Measurements from ENCODE around the gene TMEM219. TPM values are rescaled to one million over a fixed set of nuclear protein-coding genes. Genes with fewer than 3 reads are reported as not detected.
"Not testable (repeated sequence)": the region's sequence is repeated elsewhere in the genome, so short reads cannot be mapped to it uniquely, and the experiment has no call there.

Gene TMEM219
- total RNA-seq, 4 donors from 2014 or later, result 78.4 to 135 (median 110) TPM

DNA sequence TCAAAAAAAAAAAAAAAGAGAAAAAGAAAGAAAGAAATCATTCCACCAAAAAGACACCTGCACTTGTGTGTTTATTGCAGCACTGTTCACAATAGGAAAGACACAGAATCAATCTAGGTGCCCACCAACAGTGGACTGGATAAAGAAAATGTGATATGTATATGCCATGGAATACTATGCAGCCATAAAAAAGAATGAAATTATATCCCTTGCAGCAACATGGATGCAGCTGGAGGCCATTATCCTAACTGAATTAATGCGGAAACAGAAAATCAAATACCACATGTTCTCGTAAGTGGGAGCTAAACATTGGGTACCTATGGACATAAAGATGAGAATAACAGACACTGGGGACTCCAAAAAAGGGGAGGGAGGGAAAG lies 55.4 kb downstream of the TMEM219 start:
- TF ChIP-seq, protein P1, sequence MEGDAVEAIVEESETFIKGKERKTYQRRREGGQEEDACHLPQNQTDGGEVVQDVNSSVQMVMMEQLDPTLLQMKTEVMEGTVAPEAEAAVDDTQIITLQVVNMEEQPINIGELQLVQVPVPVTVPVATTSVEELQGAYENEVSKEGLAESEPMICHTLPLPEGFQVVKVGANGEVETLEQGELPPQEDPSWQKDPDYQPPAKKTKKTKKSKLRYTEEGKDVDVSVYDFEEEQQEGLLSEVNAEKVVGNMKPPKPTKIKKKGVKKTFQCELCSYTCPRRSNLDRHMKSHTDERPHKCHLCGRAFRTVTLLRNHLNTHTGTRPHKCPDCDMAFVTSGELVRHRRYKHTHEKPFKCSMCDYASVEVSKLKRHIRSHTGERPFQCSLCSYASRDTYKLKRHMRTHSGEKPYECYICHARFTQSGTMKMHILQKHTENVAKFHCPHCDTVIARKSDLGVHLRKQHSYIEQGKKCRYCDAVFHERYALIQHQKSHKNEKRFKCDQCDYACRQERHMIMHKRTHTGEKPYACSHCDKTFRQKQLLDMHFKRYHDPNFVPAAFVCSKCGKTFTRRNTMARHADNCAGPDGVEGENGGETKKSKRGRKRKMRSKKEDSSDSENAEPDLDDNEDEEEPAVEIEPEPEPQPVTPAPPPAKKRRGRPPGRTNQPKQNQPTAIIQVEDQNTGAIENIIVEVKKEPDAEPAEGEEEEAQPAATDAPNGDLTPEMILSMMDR (IDR thresholded peaks at IDR 0.05), result no peak
- no peak for ATAC-seq (ENCODE audit: low FRiP score)
- no peak for DNase-seq (ENCODE audit: low spot score)

- ATAC-seq (ENCODE audit: low FRiP score), result not testable (repeated sequence)
Measured at GRCh38 chr16:30017937-30018336, 56.1 kb downstream of the TMEM219 start.

DNA sequence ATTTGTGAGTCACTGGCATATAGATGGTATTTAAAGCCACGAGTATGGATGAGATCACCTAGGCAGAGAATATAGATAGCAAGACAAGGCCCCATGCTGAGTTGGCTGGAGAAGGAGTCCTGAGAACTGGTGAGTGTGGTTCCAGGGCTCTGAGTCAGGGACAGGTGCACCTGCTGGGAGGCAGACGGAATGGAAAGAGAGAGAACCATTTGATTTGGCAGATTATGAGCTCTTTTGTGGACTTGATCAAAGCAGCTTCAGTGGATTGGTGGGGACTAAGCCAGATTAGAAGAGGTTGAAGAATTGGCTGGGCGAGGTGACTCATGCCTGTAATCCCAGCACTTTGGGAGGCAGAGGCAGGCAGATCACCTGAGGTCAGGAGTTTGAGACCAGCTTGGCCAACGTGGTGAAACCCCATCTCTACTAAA lies 56.9 kb downstream of the TMEM219 start:
- DNase-seq (ENCODE audit: low spot score) (no peak), ATAC-seq (ENCODE audit: low FRiP score) (no peak)
- TF ChIP-seq, protein P1 (IDR thresholded peaks at IDR 0.05), result no peak

More at GRCh38 chr16:30017937-30018336, 56.1 kb downstream of the TMEM219 start:
- not testable (repeated sequence) for DNase-seq (ENCODE audit: low spot score)

Other genes with a start within 250 kb of the TMEM219 start
- gene C16orf54, start 216.1 kb upstream of the TMEM219 start, total RNA-seq, result 10 to 100 TPM in 1 of 4 donors, 1 to 10 TPM in 3; 1.6 to 14.2 (median 4.8) TPM
- not detected for gene ZG16, start 183.8 kb upstream of the TMEM219 start, total RNA-seq
- 10 to 100 TPM in 3 of 4 donors, 1 to 10 TPM in 1; 9.2 to 25.2 (median 13.1) TPM for gene KIF22, start 171.3 kb upstream of the TMEM219 start, total RNA-seq
- gene MAZ, start 155.6 kb upstream of the TMEM219 start, total RNA-seq, result 10 to 100 TPM; 38.0 to 76.9 (median 57.7) TPM
- gene PRRT2, start 149.9 kb upstream of the TMEM219 start, total RNA-seq, result 1 to 10 TPM in 2 of 4 donors, under 1 TPM in 2; 0.28 to 9.8 (median 1.0) TPM
- 10 to 100 TPM; 15.6 to 32.9 (median 20.6) TPM for gene PAGR1, start 145.9 kb upstream of the TMEM219 start, total RNA-seq
- 100 to 1,000 TPM; 101 to 151 (median 129) TPM for gene MVP, start 141.6 kb upstream of the TMEM219 start, total RNA-seq
- gene CDIPT, start 98.9 kb upstream of the TMEM219 start, total RNA-seq, result 100 to 1,000 TPM; 101 to 156 (median 104) TPM
- gene SEZ6L2, start 62.5 kb upstream of the TMEM219 start, total RNA-seq, result 10 to 100 TPM in 1 of 4 donors, 1 to 10 TPM in 2, under 1 TPM in 1; 0.63 to 11.5 (median 4.2) TPM
- 10 to 100 TPM in 2 of 4 donors, 1 to 10 TPM in 1, not detected in 1; 4.0 to 14.0 (median 10.6) TPM for gene ASPHD1, start 61.6 kb upstream of the TMEM219 start, total RNA-seq
- gene KCTD13, start 35.9 kb upstream of the TMEM219 start, total RNA-seq, result 10 to 100 TPM in 3 of 4 donors, 1 to 10 TPM in 1; 7.1 to 44.5 (median 20.0) TPM
- 10 to 100 TPM; 25.1 to 90.0 (median 43.2) TPM for gene TAOK2, start 11.8 kb downstream of the TMEM219 start, total RNA-seq
- 10 to 100 TPM in 1 of 4 donors, 1 to 10 TPM in 3; 5.6 to 22.2 (median 9.8) TPM for gene HIRIP3, start 33.5 kb downstream of the TMEM219 start, total RNA-seq
- 100 to 1,000 TPM in 1 of 4 donors, 10 to 100 TPM in 3; 22.8 to 113 (median 31.1) TPM for gene INO80E, start 34.2 kb downstream of the TMEM219 start, total RNA-seq
- 1 to 10 TPM in 2 of 4 donors, under 1 TPM in 1, not detected in 1; 0.95 to 2.3 (median 1.2) TPM for gene DOC2A, start 48.9 kb downstream of the TMEM219 start, total RNA-seq
- gene C16orf92, start 61.1 kb downstream of the TMEM219 start, total RNA-seq, result not detected
- gene TLCD3B, start 69.2 kb downstream of the TMEM219 start, total RNA-seq, result not detected
- 100 to 1,000 TPM; 468 to 864 (median 772) TPM for gene ALDOA, start 103.7 kb downstream of the TMEM219 start, total RNA-seq
- gene PPP4C, start 113.9 kb downstream of the TMEM219 start, total RNA-seq, result 10 to 100 TPM; 49.8 to 59.1 (median 56.3) TPM
- gene TBX6, start 129.8 kb downstream of the TMEM219 start, total RNA-seq, result under 1 TPM in 2 of 4 donors, not detected in 2; 0.36 to 0.56 TPM
- gene YPEL3, start 134.1 kb downstream of the TMEM219 start, total RNA-seq, result 10 to 100 TPM; 33.0 to 93.7 (median 74.9) TPM
- 1 to 10 TPM; 1.6 to 6.3 (median 2.8) TPM for gene GDPD3, start 151.5 kb downstream of the TMEM219 start, total RNA-seq
- gene MAPK3, start 161.1 kb downstream of the TMEM219 start, total RNA-seq, result 100 to 1,000 TPM in 1 of 4 donors, 10 to 100 TPM in 3; 58.1 to 149 (median 87.0) TPM
- gene CORO1A, start 221.5 kb downstream of the TMEM219 start, total RNA-seq, result 100 to 1,000 TPM in 1 of 4 donors, 10 to 100 TPM in 3; 31.6 to 109 (median 50.0) TPM
- gene BOLA2B, start 231.6 kb downstream of the TMEM219 start, total RNA-seq, result 100 to 1,000 TPM; 152 to 366 (median 206) TPM
- gene SLX1A, start 231.8 kb downstream of the TMEM219 start, total RNA-seq, result 10 to 100 TPM; 21.7 to 52.7 (median 44.2) TPM
- 10 to 100 TPM; 14.0 to 32.3 (median 18.3) TPM for gene SULT1A3, start 237.2 kb downstream of the TMEM219 start, total RNA-seq

Data from omental fat pad (tissue), 4 donors.